HEK293T (cell line): ENCODE data around the gene TRIM17.

Experiments
- CTCF ChIA-PET: fragments of 350-600 bp; formaldehyde crosslinking; extraction: SDS; loops from one replicate; lab custom pipeline; 2021; ENCODE audit warnings: antibody characterized with exemption, inconsistent platforms; lab: Yijun Ruan, JAX
- POLR2A ChIA-PET: fragments of 350-600 bp; formaldehyde crosslinking; extraction: SDS; loops from one replicate; lab custom pipeline; 2020; ENCODE audit warnings: antibody characterized with exemption, inconsistent platforms; lab: Yijun Ruan, JAX
- DNase-seq: peaks from one replicate; pipeline ENCODE4 v3.0.0; 2012; ENCODE audit warnings: mixed read lengths; ENCODE audit errors: extremely low spot score
- ARNT ChIP-seq: fragments of 450-650 bp; IDR thresholded peaks from 2 replicates; pipeline ENCODE4 v1.6.1; 2017; ENCODE audit warnings: mild to moderate bottlenecking
- BHLHE40 ChIP-seq: fragments of 450-650 bp; IDR thresholded peaks from 2 replicates; pipeline ENCODE4 v1.6.1; 2016; ENCODE audit warnings: mild to moderate bottlenecking, moderate library complexity, borderline replicate concordance
- CTBP1 ChIP-seq: fragments of 450-650 bp; IDR thresholded peaks from 2 replicates; pipeline ENCODE4 v1.6.1; 2016; ENCODE audit warnings: borderline replicate concordance
- ELF4 ChIP-seq: fragments of 450-650 bp; IDR thresholded peaks from 2 replicates; pipeline ENCODE4 v1.6.1; 2017; ENCODE audit warnings: antibody characterized with exemption
- FOXA1 ChIP-seq: fragments of 450-650 bp; IDR thresholded peaks from 2 replicates; pipeline ENCODE4 v1.6.1; 2016; ENCODE audit warnings: mild to moderate bottlenecking
- FOXK2 ChIP-seq: fragments of 450-650 bp; IDR thresholded peaks from 2 replicates; pipeline ENCODE4 v1.6.1; 2016; ENCODE audit warnings: mild to moderate bottlenecking
- FOXM1 ChIP-seq: fragments of 450-650 bp; IDR thresholded peaks from 2 replicates; pipeline ENCODE4 v1.6.1; 2017; ENCODE audit warnings: mild to moderate bottlenecking, borderline replicate concordance
- HDGF ChIP-seq: fragments of 450-650 bp; IDR thresholded peaks from 2 replicates; pipeline ENCODE4 v1.6.1; 2017; ENCODE audit warnings: antibody characterized with exemption, borderline replicate concordance
- L3MBTL2 ChIP-seq: fragments of 450-650 bp; conservative IDR thresholded peaks from 2 replicates; pipeline ENCODE4 v1.6.1; 2016; ENCODE audit warnings: mild to moderate bottlenecking
- LEF1 ChIP-seq: fragments of 450-650 bp; IDR thresholded peaks from 2 replicates; pipeline ENCODE4 v1.6.1; 2017; ENCODE audit warnings: mild to moderate bottlenecking, borderline replicate concordance
- NFRKB ChIP-seq: fragments of 450-650 bp; IDR thresholded peaks from 2 replicates; pipeline ENCODE4 v1.6.1; 2016; ENCODE audit warnings: mild to moderate bottlenecking, moderate library complexity
- PKNOX1 ChIP-seq: fragments of 450-650 bp; IDR thresholded peaks from 2 replicates; pipeline ENCODE4 v1.6.1; 2016
- SP1 ChIP-seq: fragments of 450-650 bp; IDR thresholded peaks from 2 replicates; pipeline ENCODE4 v1.6.1; 2017
- SUZ12 ChIP-seq: fragments of 450-650 bp; IDR thresholded peaks from 2 replicates; pipeline ENCODE4 v1.6.1; 2016; ENCODE audit warnings: mild to moderate bottlenecking
- TARDBP ChIP-seq: fragments of 450-650 bp; IDR thresholded peaks from 2 replicates; pipeline ENCODE4 v1.6.1; 2016
- ZNF384 ChIP-seq: fragments of 450-650 bp; IDR thresholded peaks from 2 replicates; pipeline ENCODE4 v1.6.1; 2016

The TRIM17 gene

DNA sequence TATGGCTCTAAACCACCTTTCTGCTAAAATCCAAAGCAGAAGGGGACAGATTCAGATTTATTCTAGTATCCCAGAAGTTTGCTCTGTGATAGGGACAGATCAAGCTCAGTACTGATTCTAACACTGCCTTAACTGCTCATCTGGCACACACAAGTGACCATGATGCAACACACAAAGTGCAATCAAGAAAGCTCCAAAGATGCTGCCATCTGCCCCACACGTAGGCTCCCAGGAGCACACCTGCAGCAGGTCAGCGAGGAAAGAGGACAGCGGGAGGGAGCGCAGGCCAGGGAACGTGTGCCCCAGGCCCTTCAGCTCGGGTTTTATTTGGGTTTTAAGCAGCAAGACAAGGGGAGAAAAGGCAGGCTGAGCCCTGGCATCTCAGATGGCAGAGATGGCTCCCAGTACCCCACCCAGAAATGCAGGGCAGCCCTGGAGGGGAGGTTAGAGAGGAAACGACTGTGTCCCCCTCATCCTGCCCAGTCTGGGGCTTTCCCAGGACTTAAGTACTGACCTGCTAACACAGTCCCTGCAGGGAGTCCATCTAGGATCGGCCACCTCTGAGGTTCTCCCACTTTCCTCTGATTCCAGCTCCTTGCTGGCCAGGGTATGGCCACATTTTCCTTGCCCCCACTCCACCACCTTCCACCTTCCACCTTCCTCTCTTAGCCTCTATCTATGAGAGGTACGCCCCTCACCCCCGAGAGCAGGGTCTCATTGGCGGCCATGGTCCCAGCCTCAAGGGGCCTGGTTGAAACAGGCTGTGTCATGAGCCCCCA is 11.3 kb downstream of the TRIM17 start:
- CTCF ChIA-PET, result interaction anchor here (0.6 kb wide), 1 partner anchor 35 kb away, joined by 3 read pairs; no protein-coding TSS in a partner anchor
- no peak for DNase-seq
- POLR2A ChIA-PET, result interaction anchor here (1.2 to 3.7 kb wide), 4 partner anchors 15 to 323 kb away, joined by 3 to 33 read pairs (median 3); partner anchors contain the start of gene ARF1
- TF ChIP-seq SP1, result no peak
- TF ChIP-seq ARNT, result no peak
- TF ChIP-seq PKNOX1, result no peak
- no peak for TF ChIP-seq FOXK2

GRCh38 chr1:228404107-228404720 is 12.4 kb downstream of the TRIM17 start:
- ChIA-PET POLR2A (interaction anchor here (3.7 kb wide), 1 partner anchor 54 kb away, joined by 33 read pairs; a partner anchor contains a TSS), CTCF (no interaction called here)

GRCh38 chr1:228403231-228403631 is 13.4 kb downstream of the TRIM17 start:
- ChIA-PET POLR2A (no interaction called here), CTCF (no interaction called here)
- TF ChIP-seq PKNOX1 (no peak), L3MBTL2 (no peak), SP1 (no peak), FOXA1 (no peak), FOXM1 (no peak), ZNF384 (no peak), LEF1 (no peak), ELF4 (no peak), BHLHE40 (no peak), FOXK2 (no peak), CTBP1 (no peak), HDGF (no peak), SUZ12 (no peak), ARNT (no peak), NFRKB (no peak), TARDBP (no peak)

More at GRCh38 chr1:228404107-228404720, 12.4 kb downstream of the TRIM17 start:
- no peak for DNase-seq
- TF ChIP-seq ARNT (no peak), NFRKB (no peak), ZNF384 (no peak), PKNOX1 (no peak), FOXM1 (no peak), HDGF (no peak), SUZ12 (no peak), FOXK2 (no peak)

DNA sequence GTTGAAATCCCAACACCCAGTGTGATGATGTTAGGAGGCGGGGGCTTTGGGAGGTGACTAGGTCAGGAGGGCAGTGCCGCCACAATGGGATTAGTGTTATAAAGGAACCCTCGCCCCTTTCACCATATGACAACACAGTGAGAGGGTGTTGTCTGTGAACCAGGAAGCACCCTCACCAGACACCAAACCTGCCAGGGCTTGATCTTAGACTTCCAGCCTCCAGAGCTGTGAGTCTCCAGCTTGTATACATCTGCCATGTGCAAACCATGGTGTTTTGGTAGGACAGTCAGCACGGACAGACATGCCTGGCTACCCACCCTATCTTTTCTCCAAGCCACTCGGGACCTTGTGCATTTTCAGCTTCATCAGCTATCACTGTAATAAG is 14.0 kb downstream of the TRIM17 start:
- POLR2A ChIA-PET, result no interaction called here
- CTCF ChIA-PET, result interaction anchor here (0.8 kb wide), 1 partner anchor 9 kb away, joined by 3 read pairs; no protein-coding TSS in a partner anchor
- TF ChIP-seq HDGF (no peak), PKNOX1 (no peak), TARDBP (no peak), NFRKB (no peak), BHLHE40 (no peak), FOXM1 (no peak), L3MBTL2 (no peak), FOXK2 (no peak), SUZ12 (no peak), ARNT (no peak), LEF1 (no peak), FOXA1 (no peak)
- DNase-seq, result no peak

More at GRCh38 chr1:228403231-228403631, 13.4 kb downstream of the TRIM17 start:
- no peak for DNase-seq

- TF ChIP-seq ARNT (no peak), CTBP1 (no peak), ZNF384 (no peak), HDGF (no peak), SUZ12 (no peak), BHLHE40 (no peak), FOXK2 (no peak), L3MBTL2 (no peak), FOXA1 (no peak), NFRKB (no peak), TARDBP (no peak), FOXM1 (no peak), LEF1 (no peak), ELF4 (no peak), SP1 (no peak)
- ChIA-PET POLR2A (no interaction called here), CTCF (interaction anchor here (0.8 kb wide), 1 partner anchor 9 kb away, joined by 3 read pairs; no protein-coding TSS in a partner anchor)
- no peak for DNase-seq
These were observed 14.7 kb downstream of the TRIM17 start for GRCh38 chr1:228401782-228402640.
